Fibroblast of the aortic adventitia (primary cell): ENCODE data around the gene BMI1. TPM values are rescaled to one million over a fixed set of nuclear protein-coding genes. Genes with fewer than 3 reads are reported as not detected.

Experiments used
- DNase-seq: peaks from one replicate; pipeline ENCODE4 v3.0.0-alpha.2; 2010; ENCODE audit warnings: low read depth
- H3K4me3 ChIP-seq: 2 replicates; pipeline ENCODE4 v1.5.1; 2011; ENCODE audit warnings: low read depth, mild to moderate bottlenecking, control low read depth, low read length, moderate library complexity
- total RNA-seq: library from RNA; depleted of rRNA; stranded (reverse); fragments of >200 nt; gene quantifications from 2 replicates; pipeline ENCODE4 v1.2.3, GENCODE V29; 2012; ENCODE audit warnings: low replicate concordance
- TF ChIP-seq, protein P1 (sequence below): IDR thresholded peaks from 2 replicates; pipeline ENCODE4 v1.5.1; 2011; ENCODE audit warnings: mild to moderate bottlenecking, low read length, control low read depth, inconsistent platforms; ENCODE audit not compliant: insufficient read depth

Gene BMI1
- 45.3 and 60.9 TPM in 2 replicates for total RNA-seq

DNA sequence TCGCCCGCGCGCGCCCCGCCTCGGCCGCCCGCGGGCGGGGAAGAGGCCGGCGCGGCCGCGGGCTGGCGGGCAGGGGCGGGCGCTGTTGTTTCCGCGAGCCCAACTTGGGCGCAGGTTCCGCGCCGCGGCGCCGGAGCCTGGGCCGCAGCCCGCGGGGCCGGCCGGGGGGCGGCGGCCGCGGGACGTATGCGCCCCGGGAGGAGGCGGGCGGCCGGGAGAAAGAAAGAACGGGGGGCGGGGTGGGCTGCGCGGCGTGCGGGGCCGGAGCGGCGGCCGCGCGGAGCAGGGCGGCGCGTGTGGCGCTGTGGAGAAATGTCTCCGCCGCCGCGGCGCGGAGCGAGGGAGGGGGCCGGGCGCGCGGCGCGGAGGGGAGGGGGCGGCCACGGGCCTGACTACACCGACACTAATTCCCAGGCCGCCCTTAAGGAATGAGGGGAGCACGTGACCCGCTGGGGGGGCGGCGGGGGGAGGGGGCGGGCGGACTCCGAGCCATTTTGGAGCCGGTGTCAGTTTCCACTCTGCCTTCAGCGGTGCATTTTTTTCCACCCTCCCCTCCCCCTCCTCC lies at the start of gene BMI1:
BMI1 (plus strand) TSS at position 509 of the 565 bp plus-strand sequence. CDS start 5,351 bp downstream, outside the sequence.
- DNase-seq, result peak; percentile 74
- H3K4me3 ChIP-seq, result peak within 1 kb of the TSS; percentile 73
- TF ChIP-seq, protein P1, sequence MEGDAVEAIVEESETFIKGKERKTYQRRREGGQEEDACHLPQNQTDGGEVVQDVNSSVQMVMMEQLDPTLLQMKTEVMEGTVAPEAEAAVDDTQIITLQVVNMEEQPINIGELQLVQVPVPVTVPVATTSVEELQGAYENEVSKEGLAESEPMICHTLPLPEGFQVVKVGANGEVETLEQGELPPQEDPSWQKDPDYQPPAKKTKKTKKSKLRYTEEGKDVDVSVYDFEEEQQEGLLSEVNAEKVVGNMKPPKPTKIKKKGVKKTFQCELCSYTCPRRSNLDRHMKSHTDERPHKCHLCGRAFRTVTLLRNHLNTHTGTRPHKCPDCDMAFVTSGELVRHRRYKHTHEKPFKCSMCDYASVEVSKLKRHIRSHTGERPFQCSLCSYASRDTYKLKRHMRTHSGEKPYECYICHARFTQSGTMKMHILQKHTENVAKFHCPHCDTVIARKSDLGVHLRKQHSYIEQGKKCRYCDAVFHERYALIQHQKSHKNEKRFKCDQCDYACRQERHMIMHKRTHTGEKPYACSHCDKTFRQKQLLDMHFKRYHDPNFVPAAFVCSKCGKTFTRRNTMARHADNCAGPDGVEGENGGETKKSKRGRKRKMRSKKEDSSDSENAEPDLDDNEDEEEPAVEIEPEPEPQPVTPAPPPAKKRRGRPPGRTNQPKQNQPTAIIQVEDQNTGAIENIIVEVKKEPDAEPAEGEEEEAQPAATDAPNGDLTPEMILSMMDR, result no peak

DNA sequence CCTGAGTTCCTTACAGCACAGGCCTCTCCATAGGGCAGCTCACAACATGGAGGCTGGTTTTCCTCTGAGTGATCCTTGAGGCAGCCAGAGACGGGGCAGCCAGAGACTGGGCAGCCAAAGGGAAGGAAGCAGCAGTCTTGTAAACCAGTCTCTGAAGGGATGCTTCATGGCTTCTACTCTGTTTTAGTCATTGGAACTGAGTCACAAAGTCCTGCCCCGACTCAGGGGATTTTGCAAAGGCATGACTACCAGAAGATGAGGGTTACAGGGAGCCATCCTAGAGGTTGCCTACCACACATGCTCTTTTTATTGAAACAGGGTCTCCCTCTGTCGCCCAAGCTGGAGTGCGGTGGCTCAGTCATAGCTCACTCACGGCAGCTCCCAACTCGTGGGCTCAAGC lies 49.1 kb upstream of the BMI1 start:
- no peak overlapping the region for H3K4me3 ChIP-seq
- TF ChIP-seq, protein P1, result no peak
- no peak for DNase-seq

DNA sequence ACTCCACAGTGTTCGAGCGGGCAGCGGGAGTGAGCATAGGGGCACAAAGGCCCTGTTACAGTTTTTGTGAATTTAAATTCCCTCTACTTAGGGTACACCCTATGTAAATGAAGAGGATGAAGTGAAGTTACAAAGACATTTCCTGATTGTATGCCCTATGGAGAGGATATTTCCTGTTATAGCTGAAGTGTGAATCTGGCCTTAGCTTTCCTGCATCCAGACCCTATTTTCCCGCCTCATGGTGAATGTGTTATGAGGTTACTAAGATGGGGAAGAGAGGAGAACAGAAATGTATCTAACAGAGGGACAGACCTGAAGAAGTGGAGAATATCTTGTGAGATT lies 42.5 kb upstream of the BMI1 start:
- no peak overlapping the region for H3K4me3 ChIP-seq
- DNase-seq, result no peak
- TF ChIP-seq, protein P1, result no peak

DNA sequence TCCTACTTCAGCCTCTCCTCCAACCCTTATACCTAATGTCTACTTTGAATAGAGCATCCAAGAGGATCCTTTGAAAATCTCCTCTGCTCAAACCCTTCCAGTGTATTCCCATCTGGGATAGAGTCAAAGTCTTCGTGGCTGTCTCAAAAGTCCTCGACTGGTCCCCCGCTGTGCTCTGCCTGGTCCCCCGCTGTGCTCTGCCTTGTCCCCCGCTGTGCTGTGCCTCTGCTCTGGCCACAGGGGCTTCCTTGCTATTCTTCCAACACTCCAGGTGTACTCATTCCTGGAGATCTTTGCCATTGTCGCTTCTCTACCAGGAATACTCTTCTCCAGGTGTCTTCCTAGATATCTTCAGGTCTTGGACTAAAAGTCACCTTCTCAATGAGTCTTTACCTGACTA lies 40.8 kb upstream of the BMI1 start:
- TF ChIP-seq, protein P1, result no peak
- no peak for DNase-seq

DNA sequence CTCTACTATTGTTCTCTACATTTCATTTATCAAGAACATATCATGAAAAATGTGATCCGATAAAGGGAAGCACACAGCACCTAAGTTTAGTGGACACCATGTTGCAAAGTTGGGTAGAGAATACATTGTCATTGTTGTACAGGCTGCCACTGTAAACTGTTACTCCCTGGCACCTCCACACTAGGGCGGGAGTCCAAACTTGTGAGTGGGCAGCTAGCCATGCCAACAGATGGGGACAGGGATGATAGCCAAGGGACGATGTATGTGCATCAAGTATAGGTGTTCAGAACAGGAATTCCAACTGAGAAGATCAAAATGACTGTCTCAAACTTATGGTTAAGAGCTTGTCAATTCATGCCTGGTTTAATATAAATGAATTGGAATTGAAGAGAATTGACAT lies 35.8 kb upstream of the BMI1 start:
- no peak for DNase-seq
- no peak overlapping the region for H3K4me3 ChIP-seq
- TF ChIP-seq, protein P1, result no peak

More for the DNA sequence above, 40.8 kb upstream of the BMI1 start:
- no peak overlapping the region for H3K4me3 ChIP-seq

DNA sequence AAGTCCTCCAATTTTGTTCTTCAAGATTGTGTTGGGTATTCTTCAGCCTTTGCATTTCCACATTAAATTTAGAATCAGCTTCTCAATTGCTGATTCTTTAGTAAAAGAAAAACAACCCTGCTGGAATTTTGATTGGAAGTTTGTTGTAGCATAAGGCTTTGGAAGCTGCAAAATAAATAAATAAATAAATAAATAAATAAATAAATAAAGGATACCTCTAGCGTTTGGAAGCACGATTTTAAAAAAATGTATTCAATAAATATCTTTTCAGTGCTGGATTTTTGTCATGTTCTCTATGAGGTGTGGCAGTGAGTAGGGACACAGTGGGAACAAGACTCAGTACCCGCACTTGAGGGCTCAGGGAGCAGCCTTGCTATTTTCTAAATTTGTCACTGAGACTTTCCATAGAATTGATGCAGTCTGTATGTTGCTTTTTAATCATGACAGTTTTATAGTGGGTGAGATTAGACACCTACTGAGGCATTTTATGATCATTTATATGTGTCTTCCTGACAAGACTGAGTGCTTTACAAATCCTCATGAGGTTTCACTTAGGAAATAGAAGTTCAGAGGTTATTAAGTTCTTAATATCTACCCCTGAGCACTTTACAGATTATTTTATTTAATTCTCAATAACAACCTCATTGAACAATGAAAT lies 27.0 kb upstream of the BMI1 start:
- DNase-seq, result no peak
- TF ChIP-seq, protein P1, result no peak
- H3K4me3 ChIP-seq, result no peak overlapping the region
